Activated CD4-positive, alpha-beta T cell treated with anti-CD3 and anti-CD28 coated beads, Interleukin-10, Interleukin-2, amounts not matched to agents 100 ng/mL and 50 ng/mL, durations not matched to agents 16 hours and 8 hours (primary cell): ENCODE results near the gene PSG11.
"Not testable (repeated sequence)": the region's sequence is repeated elsewhere in the genome, so short reads cannot be mapped to it uniquely, and the experiment has no call there.

Experiments used
- DNase-seq: peaks from one replicate; pipeline ENCODE4 v3.0.0-alpha.2; 2020

Gene PSG11

DNA sequence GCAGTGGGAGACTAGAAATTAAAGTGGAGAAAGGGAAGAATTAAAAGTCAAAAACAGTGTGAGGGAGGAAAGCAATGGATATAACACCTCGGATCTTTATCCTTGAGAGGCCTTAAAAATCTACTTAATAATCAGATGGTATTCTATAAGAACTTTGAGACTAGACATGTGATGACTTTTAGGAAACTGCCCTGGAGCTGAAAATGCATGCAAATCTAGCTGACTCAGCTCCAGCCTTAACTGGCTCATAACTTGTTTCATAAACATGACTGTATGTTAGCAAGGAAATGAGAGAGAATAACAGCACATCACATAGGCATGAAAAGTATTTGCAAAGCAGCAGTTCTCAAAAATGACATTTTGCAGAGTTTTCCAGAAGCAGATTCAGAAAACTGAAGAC lies 38.1 kb downstream of the PSG11 start:
- DNase-seq = not testable (repeated sequence)

DNA sequence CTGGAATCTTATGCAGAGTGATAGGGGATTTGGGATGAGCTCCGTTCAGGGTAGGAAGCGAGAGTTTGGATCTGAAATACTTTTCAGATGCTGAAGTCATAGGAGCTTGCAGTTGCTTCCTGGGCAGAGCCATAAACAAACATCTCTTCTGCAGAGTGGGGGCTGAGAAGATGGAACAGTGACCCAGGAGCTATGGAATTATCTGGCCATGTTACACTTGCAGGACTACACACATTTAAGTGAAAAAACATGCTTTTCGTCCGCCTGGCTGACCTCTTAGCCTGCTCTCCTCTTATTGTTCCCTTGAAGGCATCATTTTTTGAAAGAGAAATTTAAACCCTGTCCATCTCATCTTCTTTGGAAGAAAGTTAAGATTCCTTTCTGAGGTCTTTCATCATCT lies 40.7 kb downstream of the PSG11 start:
- DNase-seq = no peak

DNA sequence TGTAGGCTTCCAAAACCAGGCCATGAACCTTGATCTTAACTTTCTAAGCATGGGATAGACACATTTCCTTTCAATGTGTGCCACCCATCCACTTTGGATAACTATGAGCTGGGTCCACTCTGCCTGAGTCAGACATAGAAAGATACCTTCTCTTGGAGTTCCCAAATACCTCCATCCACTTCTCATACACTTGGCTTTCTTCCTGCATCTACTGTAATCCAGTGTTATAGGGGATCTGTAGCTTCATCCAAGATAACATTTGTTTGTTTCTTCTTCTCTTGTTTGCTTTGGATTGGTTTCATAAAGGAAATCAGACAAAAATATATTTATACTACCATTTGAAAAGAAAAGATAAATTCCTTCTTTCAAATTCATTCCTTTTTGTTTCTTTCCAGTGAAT lies 44.2 kb downstream of the PSG11 start:
- not testable (repeated sequence) for DNase-seq

DNA sequence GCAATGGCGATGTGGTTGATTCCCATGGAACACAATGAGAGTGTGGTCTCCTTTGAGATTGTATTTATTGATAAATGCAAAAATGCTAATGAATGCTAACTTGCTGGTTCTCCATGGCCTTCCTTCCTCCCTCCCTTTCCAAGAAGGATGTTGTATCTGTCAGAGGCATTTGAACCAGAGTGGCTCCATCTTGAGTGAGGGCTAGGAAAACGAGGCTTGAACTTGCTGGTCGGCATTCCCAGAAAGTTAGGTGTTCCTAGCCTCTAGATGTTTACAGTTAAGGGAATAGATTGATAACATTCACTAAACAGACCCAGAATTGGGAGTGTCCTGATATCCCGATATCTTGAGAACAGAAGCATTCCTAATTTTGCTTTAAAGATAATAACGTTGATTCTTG lies 54.8 kb downstream of the PSG11 start:
- not testable (repeated sequence) for DNase-seq

DNA sequence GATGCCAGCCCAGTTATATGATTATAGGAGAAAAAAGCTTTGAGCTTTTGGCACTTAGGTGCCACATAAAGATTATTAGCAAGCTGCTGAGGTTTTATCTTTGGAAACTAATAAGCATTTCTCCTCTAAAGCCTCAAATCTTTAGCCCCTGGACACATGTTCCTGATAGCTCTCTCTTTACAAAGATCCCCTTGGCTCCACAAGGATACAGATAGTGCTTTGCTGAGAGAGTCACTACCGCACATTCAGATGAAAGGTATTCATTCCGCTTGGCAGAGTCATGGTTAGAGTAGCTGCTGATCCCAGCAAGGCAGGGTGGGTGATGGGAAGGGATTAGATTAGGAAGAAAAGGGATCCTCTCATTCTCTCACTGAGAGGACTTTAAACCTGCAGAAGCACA lies 61.1 kb downstream of the PSG11 start:
- no peak for DNase-seq

DNA sequence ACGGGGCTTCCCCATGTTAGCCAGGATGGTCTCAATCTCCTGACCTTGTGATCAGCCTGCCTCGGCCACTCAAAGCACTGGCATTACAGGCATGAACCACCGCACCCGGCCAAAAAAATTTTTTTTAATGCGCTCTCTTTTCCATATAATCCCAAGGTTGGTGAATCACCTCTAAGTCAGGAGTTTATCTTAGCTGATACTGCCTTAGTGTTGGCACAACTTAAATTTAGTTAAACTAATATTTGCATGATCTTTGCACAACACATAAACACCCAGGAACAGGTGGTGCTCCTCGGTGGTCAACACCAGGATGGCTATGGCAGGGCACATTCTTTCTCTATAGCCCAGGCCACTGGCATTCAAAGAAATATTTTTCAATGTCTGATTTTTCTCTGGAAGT lies 65.2 kb downstream of the PSG11 start:
- DNase-seq = no peak
